Stimulated activated effector memory CD8-positive, alpha-beta T cell treated with anti-CD3 and anti-CD28 coated beads, Interleukin-12 subunit alpha, Interleukin-12 subunit beta, amount 100 ng/mL, for 72 hours (primary cell): ENCODE data around the gene ECHDC1.

Experiments used
- ATAC-seq: fragments of 150-1000 bp; cut with Tn5 transposase; 2 replicates; pipeline ENCODE4 v1.10.0; 2021
- DNase-seq, 2 donors: peaks; one replicate each; pipeline ENCODE4 v3.0.0; 2021 to 2022; ENCODE audit warnings: low spot score in 2 of 2
- H3K27ac Mint-ChIP-seq: one replicate; pipeline ENCODE4 v1.8.0; 2022; ENCODE audit warnings: mild to moderate bottlenecking, mixed read lengths
- H3K36me3 Mint-ChIP-seq: one replicate; pipeline ENCODE4 v1.8.0; 2022; ENCODE audit warnings: mild to moderate bottlenecking, mixed read lengths
- H3K4me1 Mint-ChIP-seq: one replicate; pipeline ENCODE4 v1.8.0; 2022; ENCODE audit warnings: mixed read lengths
- H3K4me3 Mint-ChIP-seq: one replicate; pipeline ENCODE4 v1.8.0; 2022; ENCODE audit warnings: mild to moderate bottlenecking, mixed read lengths
- H3K9me3 Mint-ChIP-seq: one replicate; pipeline ENCODE4 v1.8.0; 2022; ENCODE audit warnings: mixed read lengths

Gene ECHDC1

DNA sequence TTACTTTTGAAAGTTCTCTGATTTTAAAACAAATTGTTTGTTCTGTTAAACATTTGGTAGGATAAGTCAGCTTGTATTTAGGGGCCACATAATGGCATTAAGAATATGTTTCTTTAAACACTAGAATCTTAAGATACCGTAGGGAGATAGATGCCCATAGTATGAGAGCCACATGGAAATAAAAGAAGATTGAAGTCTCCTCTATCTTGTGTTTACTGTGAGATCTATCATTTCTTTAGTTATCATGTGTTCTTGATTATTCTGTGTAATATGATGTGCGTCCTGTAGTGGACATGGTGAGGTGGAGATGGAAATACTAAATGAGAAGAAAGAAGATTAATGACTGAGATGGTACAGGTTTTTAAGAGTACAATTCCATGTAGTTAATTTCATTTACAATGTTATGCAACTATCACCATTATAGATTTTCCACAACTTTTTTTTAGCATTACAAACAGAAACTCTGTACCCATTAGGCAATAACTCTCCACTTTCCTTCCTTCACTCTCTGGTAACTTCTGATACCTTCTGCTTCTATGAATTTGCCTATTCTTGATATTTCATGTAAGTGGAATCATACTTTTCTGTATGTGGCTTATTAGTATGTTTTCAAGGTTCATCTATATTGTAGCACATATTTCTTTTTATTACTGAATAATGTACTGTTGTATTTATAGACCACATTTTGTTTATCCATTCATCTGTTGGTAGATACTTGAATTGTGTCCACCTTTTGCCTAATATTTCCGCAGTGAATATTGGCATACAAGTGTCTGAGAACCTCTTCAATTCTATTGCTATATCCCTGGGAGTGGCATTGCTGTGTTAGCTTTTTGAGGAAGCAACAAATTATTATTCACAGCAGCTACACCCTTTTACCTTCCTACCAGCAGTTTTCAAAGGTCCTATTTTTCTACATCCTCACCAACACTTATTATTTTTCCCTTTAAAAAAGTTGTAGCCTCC lies 65.2 kb downstream of the ECHDC1 start:
- H3K36me3 Mint-ChIP-seq: peaks cover 34% of the 10 kb centered on the region
- peaks cover 19% of the 10 kb centered on the region for H3K4me1 Mint-ChIP-seq
- ATAC-seq (no peak), DNase-seq (no peak)
- no peak overlapping the region for H3K4me3 Mint-ChIP-seq
- no peaks in the 10 kb centered on the region for H3K9me3 Mint-ChIP-seq
- no peak overlapping the region for H3K27ac Mint-ChIP-seq

DNA sequence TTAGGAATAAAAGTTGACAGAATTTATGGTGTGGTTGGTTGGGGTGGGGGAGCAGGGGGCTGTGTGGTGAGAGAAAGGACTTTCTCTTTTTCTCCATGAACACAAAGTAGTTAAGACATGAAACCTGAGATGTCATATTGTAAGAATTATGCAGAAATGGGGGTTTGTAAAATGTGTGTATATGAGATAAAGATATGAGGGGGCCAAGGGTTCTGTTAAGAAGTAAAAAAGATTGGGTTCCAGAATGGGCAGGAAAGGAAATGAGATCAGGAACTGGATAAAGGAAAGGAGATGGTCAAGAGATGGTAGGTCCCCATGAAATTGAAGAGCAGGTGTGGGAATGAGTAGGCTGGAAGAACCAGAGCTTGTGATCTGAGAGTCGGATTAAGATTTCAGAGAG lies 67.1 kb downstream of the ECHDC1 start:
- Mint-ChIP-seq H3K27ac (no peak overlapping the region), H3K4me1 (peaks cover 19% of the 10 kb centered on the region), H3K4me3 (no peak overlapping the region), H3K36me3 (peaks cover 17% of the 10 kb centered on the region), H3K9me3 (no peaks in the 10 kb centered on the region)
- DNase-seq: no peak
- no peak for ATAC-seq

DNA sequence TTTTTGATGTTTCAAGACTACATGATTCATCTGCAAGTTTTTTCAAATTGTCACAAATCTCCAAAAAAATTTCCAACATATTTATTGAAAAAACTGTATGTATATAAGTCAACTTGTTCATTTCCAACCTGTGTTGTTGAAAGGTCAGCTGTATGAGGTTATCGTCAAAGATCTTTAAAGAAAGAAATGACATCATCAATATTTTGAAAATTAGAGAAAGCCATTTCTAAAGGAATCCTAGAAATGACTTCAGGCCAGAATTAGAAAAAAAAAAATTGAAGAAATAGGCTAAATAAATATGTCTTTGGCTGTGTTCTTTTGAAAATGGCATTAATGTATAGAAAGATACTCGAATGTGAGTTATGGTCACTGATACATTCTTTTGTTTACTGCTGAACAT lies 69.9 kb downstream of the ECHDC1 start:
- no peak overlapping the region for H3K27ac Mint-ChIP-seq

DNA sequence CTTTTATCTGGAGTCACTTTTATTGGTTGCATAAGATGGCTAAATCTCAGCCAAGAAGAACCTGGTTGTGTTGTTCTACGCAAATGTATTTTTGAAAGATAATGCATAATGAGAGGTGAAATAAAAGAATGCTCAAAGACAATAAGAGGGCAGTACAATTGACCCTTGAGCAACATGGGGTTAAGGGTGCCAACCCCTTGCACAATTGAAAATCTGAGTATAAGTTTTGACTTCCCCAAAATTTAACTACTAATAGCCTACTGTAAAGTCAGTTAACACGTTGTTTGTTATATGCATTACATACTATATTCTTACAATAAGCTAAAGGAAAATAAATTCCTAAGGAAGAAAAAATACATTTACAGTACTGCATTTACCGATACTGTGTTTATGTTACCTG lies 70.8 kb downstream of the ECHDC1 start:
- DNase-seq (no peak), ATAC-seq (no peak)
- Mint-ChIP-seq H3K9me3 (no peaks in the 10 kb centered on the region), H3K36me3 (peaks cover 11% of the 10 kb centered on the region), H3K27ac (no peak overlapping the region), H3K4me3 (no peak overlapping the region), H3K4me1 (peaks cover 24% of the 10 kb centered on the region)

More for the DNA sequence above, 69.9 kb downstream of the ECHDC1 start:
- Mint-ChIP-seq H3K4me1 (peaks cover 20% of the 10 kb centered on the region), H3K4me3 (no peak overlapping the region), H3K9me3 (no peaks in the 10 kb centered on the region), H3K36me3 (peaks cover 9% of the 10 kb centered on the region)
- no peak for ATAC-seq
- no peak for DNase-seq

DNA sequence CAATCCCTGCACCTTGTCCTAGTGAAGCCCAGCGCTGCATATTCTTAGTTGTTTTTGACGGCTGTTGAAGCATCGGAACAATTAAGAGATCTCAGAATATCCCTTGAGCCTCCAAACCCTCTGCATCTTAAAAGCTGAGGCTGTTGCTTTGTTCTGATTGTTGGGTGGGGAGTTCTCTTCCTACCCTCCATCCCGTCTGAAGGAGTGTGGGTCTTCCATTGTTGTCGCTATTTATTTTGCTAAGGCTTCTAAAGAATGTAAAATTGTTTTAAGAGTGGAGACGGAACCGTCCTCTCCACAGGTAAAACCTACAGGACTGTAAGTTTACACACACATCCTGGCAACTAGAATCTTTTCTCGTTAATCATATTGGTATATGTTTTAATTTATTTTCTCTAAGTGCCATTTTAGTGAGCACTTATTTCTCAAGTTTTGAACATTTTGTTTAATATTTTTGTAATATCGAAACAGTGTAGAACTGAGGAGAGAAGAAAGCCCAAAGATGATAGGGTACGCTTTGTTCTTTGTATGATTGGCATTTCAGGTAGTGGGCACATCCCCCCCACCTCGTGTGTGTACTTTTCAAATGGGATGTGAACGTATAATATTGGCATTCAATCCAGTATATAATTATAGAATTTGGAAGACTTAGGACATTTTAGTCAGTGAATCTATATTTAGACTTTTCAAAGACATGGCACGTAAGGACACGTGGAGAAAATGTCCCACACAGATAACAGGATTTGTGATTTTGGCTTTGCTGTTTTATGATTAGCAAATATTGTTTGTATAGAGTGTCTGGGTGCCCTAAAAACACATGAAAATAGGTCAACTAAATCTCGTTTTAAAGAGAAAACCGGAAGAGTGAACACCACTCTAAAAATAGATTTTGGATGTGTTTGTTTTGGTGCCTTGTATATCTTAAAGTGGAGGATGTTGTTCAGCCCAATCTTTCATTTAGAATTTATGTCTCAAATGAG lies 75.5 kb downstream of the ECHDC1 start:
- Mint-ChIP-seq H3K4me1 (peaks cover 13% of the 10 kb centered on the region), H3K27ac (peak overlapping the region; percentile 98), H3K4me3 (peak overlapping the region; percentile 91), H3K9me3 (no peaks in the 10 kb centered on the region), H3K36me3 (peaks cover 22% of the 10 kb centered on the region)
- ATAC-seq: peak; percentile 17
- no peak for DNase-seq

DNA sequence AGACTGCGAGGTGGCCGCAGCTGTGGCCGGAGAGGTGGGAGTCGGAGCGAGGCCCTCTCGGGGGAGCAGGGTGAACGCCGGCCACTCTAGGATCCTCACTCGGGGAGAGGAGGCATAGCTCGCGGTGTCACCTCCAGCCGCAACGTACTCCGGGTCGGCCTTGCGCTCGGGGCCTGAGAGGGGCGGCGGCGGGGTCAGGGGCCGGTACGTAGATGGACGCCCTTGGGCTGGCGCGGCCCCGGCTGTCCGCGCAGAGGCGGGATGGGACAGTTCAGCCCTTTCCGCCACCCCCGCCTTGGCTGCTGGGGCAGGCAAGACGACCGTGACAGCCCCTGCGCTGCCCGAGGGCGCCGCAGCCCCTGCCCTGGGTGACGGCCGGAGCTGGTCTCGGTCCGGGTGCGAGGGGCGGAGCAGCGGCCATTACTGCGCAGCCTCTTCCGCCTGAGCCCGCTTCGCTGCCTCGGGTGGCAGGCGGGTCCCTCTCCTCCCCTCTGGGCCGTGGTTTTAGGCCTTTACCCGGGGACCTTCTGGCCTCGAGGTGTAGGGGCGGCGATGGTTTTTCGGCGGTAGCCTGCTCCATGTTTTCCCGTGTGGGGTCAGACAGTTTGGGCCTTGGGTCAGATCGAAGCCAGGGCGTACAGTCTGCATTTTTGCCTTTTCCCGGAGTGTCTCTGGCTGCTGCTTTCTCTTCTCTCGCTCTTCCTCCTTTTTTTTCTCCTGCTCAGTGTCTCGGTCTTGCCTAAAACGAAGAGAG lies 76.3 kb downstream of the ECHDC1 start:
- ATAC-seq (peak; percentile 84), DNase-seq (peak; percentile 65 to 87)
- H3K9me3 Mint-ChIP-seq: no peaks in the 10 kb centered on the region
- peak overlapping the region; percentile 98 for H3K27ac Mint-ChIP-seq
- peaks cover 13% of the 10 kb centered on the region for H3K4me1 Mint-ChIP-seq
- H3K36me3 Mint-ChIP-seq: peaks cover 22% of the 10 kb centered on the region
- H3K4me3 Mint-ChIP-seq: peak overlapping the region; percentile 91

DNA sequence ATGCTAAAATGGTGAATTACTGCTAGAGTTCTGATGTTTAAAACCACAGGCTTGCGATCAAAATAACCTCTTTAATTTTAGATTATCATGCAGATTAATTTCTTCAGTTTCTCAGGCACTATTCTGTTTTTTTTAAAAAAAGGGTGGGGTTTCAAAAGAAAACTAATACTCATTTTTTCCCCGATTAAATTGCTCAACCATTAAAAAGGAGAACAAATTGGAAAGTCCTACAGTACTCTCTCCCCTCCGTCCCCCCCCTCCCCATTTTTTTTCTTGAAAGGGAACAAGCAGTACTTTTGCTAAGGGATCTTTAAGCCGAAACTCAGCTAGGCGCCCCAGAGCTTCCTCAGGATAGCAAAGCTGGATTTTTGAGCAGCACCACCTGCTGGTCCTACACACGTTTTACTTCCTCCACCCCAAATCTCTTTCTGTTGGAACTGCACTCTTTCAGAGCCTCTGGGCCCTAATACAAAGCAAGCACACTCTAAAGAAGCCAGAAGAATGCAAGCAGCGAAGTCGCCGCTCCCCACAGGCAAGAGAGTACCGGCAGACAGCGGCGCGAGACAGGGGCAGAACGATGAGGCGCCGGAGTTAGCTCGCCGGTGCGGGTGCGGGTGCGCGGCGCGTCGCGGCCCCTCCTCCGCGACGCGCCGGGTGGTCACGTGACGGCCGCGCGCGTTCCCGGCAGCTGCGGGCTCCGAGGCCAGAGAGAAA lies 77.1 kb downstream of the ECHDC1 start, which contains the start of gene RNF146:
Gene RNF146 (plus strand): TSS at position 687 of the 714 bp plus-strand sequence. CDS start 13,475 bp downstream, outside the sequence.
- Mint-ChIP-seq H3K4me1 (peaks cover 13% of the 10 kb centered on the region), H3K4me3 (peak within 1 kb of the TSS; percentile 91), H3K36me3 (peaks cover 22% of the 10 kb centered on the region), H3K9me3 (no peaks in the 10 kb centered on the region), H3K27ac (peak within 1 kb of the TSS; percentile 98)
- ATAC-seq: peak; percentile 85
- DNase-seq: no peak

DNA sequence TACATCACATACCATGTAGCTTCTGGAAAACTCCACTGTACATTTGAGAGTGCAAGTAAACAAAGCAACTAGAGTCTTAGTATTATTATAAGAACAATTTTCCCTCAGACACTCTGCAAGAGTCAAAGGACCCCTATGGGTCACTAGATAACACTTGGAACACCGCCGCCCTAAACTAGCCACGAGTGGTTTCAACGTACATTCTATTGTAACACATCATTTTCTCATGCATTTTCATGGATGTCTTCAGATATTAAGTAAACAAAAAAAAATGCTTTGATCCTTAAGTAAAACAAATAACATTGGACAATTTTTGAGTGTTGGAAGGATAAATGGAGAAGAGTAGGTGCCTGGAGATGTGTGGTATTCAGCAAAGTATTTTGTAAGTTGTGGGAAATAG lies 79.9 kb downstream of the ECHDC1 start:
- Mint-ChIP-seq H3K4me3 (no peak overlapping the region), H3K4me1 (peaks cover 4% of the 10 kb centered on the region), H3K27ac (no peak overlapping the region), H3K36me3 (peaks cover 13% of the 10 kb centered on the region), H3K9me3 (no peaks in the 10 kb centered on the region)
- DNase-seq (no peak), ATAC-seq (no peak)

DNA sequence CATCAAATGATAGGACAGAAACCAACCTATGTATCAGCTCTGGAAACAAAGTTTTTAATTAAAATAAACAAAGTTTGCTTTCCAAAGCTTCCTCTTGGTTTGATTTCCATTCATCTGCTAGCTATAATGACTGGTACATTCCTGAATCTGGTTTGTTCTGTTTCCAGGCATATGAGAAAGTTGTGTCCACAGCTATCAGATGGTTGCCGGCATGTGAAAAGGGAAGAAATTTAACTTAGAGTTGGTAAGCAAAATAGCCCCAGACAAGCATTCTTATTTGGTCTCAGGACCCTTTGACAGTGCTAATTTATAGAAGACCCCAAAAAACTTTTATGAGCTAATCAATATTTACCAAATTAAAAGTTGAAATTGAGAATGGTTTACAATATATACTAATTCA lies 80.5 kb downstream of the ECHDC1 start:
- Mint-ChIP-seq H3K4me1 (no peaks in the 10 kb centered on the region), H3K4me3 (no peak overlapping the region), H3K9me3 (no peaks in the 10 kb centered on the region), H3K36me3 (peaks cover 13% of the 10 kb centered on the region), H3K27ac (no peak overlapping the region)
- ATAC-seq (no peak), DNase-seq (no peak)

DNA sequence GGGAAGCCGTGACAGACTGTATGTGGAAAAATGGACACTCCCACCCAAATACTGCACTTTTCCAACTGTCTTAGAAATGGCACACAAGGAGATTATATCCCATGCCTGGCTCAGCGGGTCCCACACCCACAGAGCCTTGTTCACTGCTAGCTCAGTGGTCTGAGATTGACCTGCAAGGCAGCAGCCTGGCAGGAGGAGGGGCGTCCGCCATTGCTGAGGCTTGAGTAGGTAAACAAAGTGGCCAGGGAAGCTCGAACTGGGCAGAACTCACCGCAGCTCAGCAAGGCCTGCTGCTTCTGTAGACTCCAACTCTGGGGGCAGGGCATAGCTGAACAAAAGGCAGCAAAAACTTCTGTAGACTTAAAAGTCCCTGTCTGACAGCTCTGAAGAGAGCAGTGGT lies 88.1 kb downstream of the ECHDC1 start:
- no peak overlapping the region for H3K27ac Mint-ChIP-seq
- H3K36me3 Mint-ChIP-seq: no peaks in the 10 kb centered on the region

DNA sequence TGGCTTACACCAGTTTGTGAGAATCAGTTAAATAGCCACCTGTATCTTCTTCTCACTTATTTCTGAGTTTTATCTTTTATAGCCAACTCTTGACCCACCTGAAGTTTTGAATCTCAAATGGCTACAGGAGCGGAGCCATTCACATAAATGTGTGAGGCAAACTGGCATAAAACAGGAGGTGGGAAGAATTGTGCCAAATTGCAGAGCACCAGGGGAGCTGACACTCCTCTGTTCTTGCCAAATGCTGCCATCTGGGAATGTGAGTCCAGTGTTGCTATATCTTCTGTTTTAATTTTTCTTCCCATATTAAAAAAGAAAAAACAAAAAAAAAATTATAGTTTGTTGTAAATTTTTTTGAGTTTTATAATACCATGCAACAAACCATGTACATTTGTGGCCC lies 93.8 kb downstream of the ECHDC1 start:
- no peak for ATAC-seq
- H3K4me3 Mint-ChIP-seq: no peak overlapping the region
- no peaks in the 10 kb centered on the region for H3K4me1 Mint-ChIP-seq
- H3K36me3 Mint-ChIP-seq: no peaks in the 10 kb centered on the region
- H3K9me3 Mint-ChIP-seq: no peaks in the 10 kb centered on the region
- no peak for DNase-seq
- no peak overlapping the region for H3K27ac Mint-ChIP-seq

More for the DNA sequence above, 88.1 kb downstream of the ECHDC1 start:
- ATAC-seq: no peak
- H3K9me3 Mint-ChIP-seq: no peaks in the 10 kb centered on the region
- no peak for DNase-seq
- H3K4me1 Mint-ChIP-seq: no peaks in the 10 kb centered on the region
- H3K4me3 Mint-ChIP-seq: no peak overlapping the region

DNA sequence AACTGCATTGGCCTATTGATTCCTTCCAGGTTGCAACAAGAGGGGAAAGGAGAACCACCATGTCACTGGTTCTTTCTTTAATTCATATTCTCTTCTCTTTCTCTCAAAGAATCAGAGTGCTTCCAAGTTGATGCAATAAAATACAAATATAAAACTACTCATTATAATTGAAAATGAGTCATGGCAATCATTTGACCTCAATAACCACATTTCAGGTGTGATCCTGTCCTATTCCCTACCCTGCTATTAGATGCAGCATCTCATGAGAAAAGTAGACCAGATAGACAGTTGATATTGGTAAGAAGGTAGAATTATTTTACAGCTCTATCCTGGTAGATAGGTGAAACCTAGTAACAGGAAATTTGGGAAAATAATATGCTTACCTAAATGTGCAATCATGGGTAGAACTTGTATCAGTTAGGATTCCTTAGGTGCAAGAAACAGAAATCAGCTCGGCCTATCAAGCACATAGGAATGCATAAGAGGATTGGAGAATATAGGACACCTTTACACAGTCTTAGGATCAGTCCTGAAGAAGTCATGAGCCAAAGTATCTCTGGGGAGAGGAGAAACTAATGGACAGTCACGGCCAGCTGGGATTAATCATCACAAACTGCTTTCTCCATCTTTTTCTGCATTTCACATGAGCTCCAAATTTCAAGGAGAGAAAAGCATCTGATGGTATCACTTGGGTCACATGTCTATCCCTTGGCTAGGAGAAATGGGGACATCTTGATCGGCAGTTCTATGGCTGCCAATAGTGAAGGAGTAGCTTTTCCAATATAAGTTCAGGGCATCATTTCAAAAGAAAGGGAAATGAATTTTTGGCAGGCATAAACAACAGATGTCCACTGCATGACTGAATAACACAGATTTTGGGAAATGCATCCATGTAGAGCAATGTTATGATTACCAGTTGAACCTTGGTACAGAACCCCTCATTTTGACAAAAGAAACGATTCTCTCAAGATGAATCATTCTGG lies 96.0 kb downstream of the ECHDC1 start:
- H3K4me1 Mint-ChIP-seq: no peaks in the 10 kb centered on the region
- H3K36me3 Mint-ChIP-seq: no peaks in the 10 kb centered on the region
- H3K9me3 Mint-ChIP-seq: no peaks in the 10 kb centered on the region
- no peak for DNase-seq
- H3K4me3 Mint-ChIP-seq: no peak overlapping the region
- ATAC-seq: no peak
- H3K27ac Mint-ChIP-seq: no peak overlapping the region

DNA sequence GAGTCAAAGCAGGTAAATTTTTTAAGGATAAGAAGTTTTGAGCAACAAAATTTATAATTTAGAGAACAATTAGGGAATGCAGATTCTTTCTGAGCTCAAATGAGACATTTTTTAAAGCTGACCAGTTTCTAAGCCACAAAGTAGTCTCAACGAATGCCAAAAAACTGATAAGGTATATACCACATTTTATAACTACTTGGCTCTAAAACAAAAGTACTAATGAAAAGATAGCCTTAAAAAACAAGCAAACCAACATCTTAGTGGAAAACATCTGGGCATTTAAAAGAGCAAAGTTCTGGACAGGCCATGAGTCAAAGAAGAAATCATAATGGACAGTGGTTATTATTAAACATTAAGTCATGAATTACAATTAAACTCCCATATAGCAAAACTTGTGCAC lies 99.9 kb downstream of the ECHDC1 start:
- no peaks in the 10 kb centered on the region for H3K36me3 Mint-ChIP-seq
- DNase-seq (no peak), ATAC-seq (no peak)
- H3K9me3 Mint-ChIP-seq: no peaks in the 10 kb centered on the region
- no peaks in the 10 kb centered on the region for H3K4me1 Mint-ChIP-seq
- H3K4me3 Mint-ChIP-seq: no peak overlapping the region
- no peak overlapping the region for H3K27ac Mint-ChIP-seq
